Measurements from ENCODE around the gene ERAP2.

DNA sequence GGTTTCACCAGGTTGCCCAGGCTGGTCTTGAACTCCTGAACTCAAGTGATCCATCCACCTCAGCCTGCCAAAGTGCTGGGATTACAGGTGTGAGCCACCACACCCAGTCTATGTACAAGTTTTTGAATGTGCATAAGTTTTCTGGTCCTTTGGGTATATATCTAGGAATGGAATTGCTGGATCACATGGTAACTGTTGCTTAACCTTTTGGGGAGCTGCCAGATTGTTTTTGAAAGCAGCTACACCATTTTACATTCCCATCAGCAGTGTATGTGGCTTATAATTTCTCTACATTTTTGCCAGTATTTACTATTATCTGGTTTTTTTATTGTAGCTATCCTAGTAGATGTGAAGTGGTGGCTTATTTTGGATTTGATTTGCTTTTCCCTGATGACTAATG lies 50.7 kb downstream of the ERAP2 start:
- TF ChIP-seq, protein P1, sequence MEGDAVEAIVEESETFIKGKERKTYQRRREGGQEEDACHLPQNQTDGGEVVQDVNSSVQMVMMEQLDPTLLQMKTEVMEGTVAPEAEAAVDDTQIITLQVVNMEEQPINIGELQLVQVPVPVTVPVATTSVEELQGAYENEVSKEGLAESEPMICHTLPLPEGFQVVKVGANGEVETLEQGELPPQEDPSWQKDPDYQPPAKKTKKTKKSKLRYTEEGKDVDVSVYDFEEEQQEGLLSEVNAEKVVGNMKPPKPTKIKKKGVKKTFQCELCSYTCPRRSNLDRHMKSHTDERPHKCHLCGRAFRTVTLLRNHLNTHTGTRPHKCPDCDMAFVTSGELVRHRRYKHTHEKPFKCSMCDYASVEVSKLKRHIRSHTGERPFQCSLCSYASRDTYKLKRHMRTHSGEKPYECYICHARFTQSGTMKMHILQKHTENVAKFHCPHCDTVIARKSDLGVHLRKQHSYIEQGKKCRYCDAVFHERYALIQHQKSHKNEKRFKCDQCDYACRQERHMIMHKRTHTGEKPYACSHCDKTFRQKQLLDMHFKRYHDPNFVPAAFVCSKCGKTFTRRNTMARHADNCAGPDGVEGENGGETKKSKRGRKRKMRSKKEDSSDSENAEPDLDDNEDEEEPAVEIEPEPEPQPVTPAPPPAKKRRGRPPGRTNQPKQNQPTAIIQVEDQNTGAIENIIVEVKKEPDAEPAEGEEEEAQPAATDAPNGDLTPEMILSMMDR (optimal IDR thresholded peaks at IDR 0.05 in 1 of 3, IDR thresholded peaks at IDR 0.05 in 1 of 3, conservative IDR thresholded peaks at IDR 0.05 in 1 of 3; ENCODE audit: extremely low read depth in 1 of 3, insufficient read depth in 2 of 3, low read length in 3 of 3) = no peak
- no peak for TF ChIP-seq EZH2 (IDR thresholded peaks at IDR 0.05; ENCODE audit: low read length)
